ENCODE results near the gene ABCA9. TPM values are rescaled to one million over a fixed set of nuclear protein-coding genes. Genes with fewer than 3 reads are reported as not detected.

The ABCA9 gene
- polyA plus RNA-seq, 2 of the 4 experiments (the other 2 are of a cell fraction): 0.01 TPM; not detected in 1

GRCh38 chr17:69056179-69056823 lies 4.4 kb downstream of the ABCA9 start (continued):
- no peak for TF ChIP-seq REST (IDR thresholded peaks at IDR 0.05)
- TF ChIP-seq ELK1 (IDR thresholded peaks at IDR 0.05; ENCODE audit: low read depth, low read length): no peak
- TF ChIP-seq MYC (IDR thresholded peaks at IDR 0.05; ENCODE audit: borderline replicate concordance, low read length): no peak
- no peak for TF ChIP-seq PBX3 (IDR thresholded peaks at IDR 0.05)
- no peak for TF ChIP-seq RCOR1 (IDR thresholded peaks at IDR 0.05; ENCODE audit: low read depth, low read length)
- TF ChIP-seq NFE2L2 (conservative IDR thresholded peaks at IDR 0.05; ENCODE audit: low read length): no peak
- TF ChIP-seq CHD4 (IDR thresholded peaks at IDR 0.05; ENCODE audit: borderline replicate concordance): no peak
- no peak for TF ChIP-seq CTCF (IDR thresholded peaks at IDR 0.05)
- TF ChIP-seq RARB (CRISPR knock-in tag; IDR thresholded peaks at IDR 0.05): no peak
- no peak for TF ChIP-seq NPAS2 (CRISPR knock-in tag; IDR thresholded peaks at IDR 0.05; ENCODE audit: borderline replicate concordance)

- no peak for DNase-seq (ENCODE audit: low read depth in 1 of 2, low spot score in 1 of 2)
- 44% methylated on average over 2 of the region's 2 CpGs for WGBS (ENCODE audit: missing lambda C conversion rate)
- no peaks in the 10 kb centered on the region for H3K4me1 ChIP-seq
- H3K4me3 ChIP-seq: no peak overlapping the region
- no peak for ATAC-seq
- no peak for FAIRE-seq
- no peaks in the 10 kb centered on the region for H3K9me3 ChIP-seq
- no peak for TF ChIP-seq RNF2 (IDR thresholded peaks at IDR 0.05; ENCODE audit: borderline replicate concordance, low read depth)
- TF ChIP-seq HES2 (IDR thresholded peaks at IDR 0.05): no peak
- no peak for TF ChIP-seq HOXB13 (CRISPR knock-in tag; IDR thresholded peaks at IDR 0.05; ENCODE audit: low read depth)
- TF ChIP-seq HMGXB4 (CRISPR knock-in tag; IDR thresholded peaks at IDR 0.05; ENCODE audit: borderline replicate concordance): no peak
- no peak for TF ChIP-seq MAFK (IDR thresholded peaks at IDR 0.05; ENCODE audit: partially characterized antibody)
- TF ChIP-seq E2F6 (IDR thresholded peaks at IDR 0.05; ENCODE audit: borderline replicate concordance, low read depth): no peak
- ChIA-PET CTCF (no interaction called here), POLR2A (no interaction called here)
- H3K4me2 ChIP-seq: no peak overlapping the region
- no peak overlapping the region for H3K27ac ChIP-seq
Observed at GRCh38 chr17:69055334-69055733, 5.4 kb downstream of the ABCA9 start.

Measured in A549 (cell line).